WI38 (cell line): Measurements from ENCODE around the gene RNH1.

Source experiments
- H3K4me3 ChIP-seq: 2 replicates; pipeline ENCODE4 v1.5.1; 2011; ENCODE audit warnings: low read depth, mild to moderate bottlenecking, control low read depth, low read length
- CTCF ChIP-seq: IDR thresholded peaks from 2 replicates; pipeline ENCODE4 v1.5.1; 2012; ENCODE audit warnings: low read depth, mild to moderate bottlenecking, control low read depth, low read length

RNH1 gene

DNA sequence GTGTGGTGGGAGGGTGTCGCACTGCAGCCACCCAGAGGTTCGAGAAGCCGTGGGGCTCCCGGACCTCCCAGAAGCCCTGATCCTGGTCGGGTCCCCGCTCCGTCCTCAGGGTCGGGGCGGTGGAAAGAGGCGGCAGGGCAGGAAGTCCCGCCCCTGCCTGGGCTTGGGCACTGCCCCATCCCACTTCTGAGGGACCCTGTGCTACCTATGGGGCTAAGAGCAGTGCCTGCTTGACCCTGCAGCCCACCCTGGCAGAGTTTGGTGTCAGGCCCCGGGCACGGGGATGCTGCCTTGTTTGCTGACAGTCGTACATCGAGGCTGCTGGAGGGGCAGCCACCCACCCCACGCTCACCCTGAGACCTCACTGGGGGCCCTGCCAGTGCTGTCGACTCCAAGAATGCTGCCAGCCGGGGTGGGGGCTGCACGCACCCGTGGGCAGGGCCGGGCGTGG, 19.4 kb downstream of the RNH1 start:
- H3K4me3 ChIP-seq: no peak overlapping the region
- TF ChIP-seq CTCF: no peak

- no peak for TF ChIP-seq CTCF
- no peak overlapping the region for H3K4me3 ChIP-seq
Observed at GRCh38 chr11:486189-486588, 20.9 kb downstream of the RNH1 start.

GRCh38 chr11:484616-485015, 22.4 kb downstream of the RNH1 start:
- TF ChIP-seq CTCF: no peak
- H3K4me3 ChIP-seq: no peak overlapping the region

GRCh38 chr11:479311-479710, 27.7 kb downstream of the RNH1 start:
- H3K4me3 ChIP-seq: no peak overlapping the region
- no peak for TF ChIP-seq CTCF

- TF ChIP-seq CTCF: no peak
- H3K4me3 ChIP-seq: no peak overlapping the region
Observed at GRCh38 chr11:477052-477715, 29.9 kb downstream of the RNH1 start.

GRCh38 chr11:476416-476815, 30.6 kb downstream of the RNH1 start:
- no peak for TF ChIP-seq CTCF
- no peak overlapping the region for H3K4me3 ChIP-seq

DNA sequence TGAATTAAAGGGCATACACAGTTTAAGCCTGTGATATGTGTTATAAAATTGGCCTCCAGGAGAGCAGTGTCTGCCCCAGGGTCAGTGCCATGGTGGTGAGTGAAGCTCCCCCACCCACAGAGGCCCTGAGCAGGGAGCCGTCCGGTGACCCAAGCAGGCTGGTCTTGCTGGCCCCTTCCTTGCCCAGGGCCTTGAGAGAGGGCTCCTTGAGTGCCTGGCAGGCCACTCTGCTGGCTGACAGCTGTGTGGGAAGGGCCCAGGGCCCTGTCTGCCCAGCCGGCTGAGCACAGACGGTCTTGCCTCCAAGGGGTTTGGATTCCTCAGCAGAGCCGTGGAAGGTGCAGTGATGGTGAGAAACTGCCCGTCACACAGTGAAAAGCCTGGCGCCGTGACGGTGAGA, 31.1 kb downstream of the RNH1 start:
- TF ChIP-seq CTCF: no peak

More for the DNA sequence above, 31.1 kb downstream of the RNH1 start:
- H3K4me3 ChIP-seq: no peak overlapping the region
